ENCODE data around the gene SLC49A3. TPM values are rescaled to one million over a fixed set of nuclear protein-coding genes. Genes with fewer than 3 reads are reported as not detected.

The SLC49A3 gene
- total and polyA plus RNA-seq, 2 of the 4 experiments (the other 2 are of a cell fraction) = under 0.01 to 0.32 TPM

Other genes with a start within 250 kb of the SLC49A3 start
- 10.8 and 13.6 TPM in 2 replicates for gene ZNF721, start 190.0 kb downstream of the SLC49A3 start, total RNA-seq (2012; rRNA removed)
- 5.1 and 5.5 TPM in 2 replicates for gene ZNF721, start 190.0 kb downstream of the SLC49A3 start, polyA plus RNA-seq (2012; rRNA removed)
- gene PIGG, start 189.9 kb downstream of the SLC49A3 start, total RNA-seq (2012; rRNA removed) = 21.7 and 26.4 TPM in 2 replicates
- gene PIGG, start 189.9 kb downstream of the SLC49A3 start, polyA plus RNA-seq (2012; rRNA removed) = 31.8 and 33.0 TPM in 2 replicates
- gene TMEM271, start 112.9 kb downstream of the SLC49A3 start, total RNA-seq (2012; rRNA removed) = not detected in 2 replicates
- not detected in 2 replicates for gene TMEM271, start 112.9 kb downstream of the SLC49A3 start, polyA plus RNA-seq (2012; rRNA removed)
- under 0.01 TPM in 1 of 2 replicates, not detected in the other for gene PDE6B, start 63.6 kb downstream of the SLC49A3 start, total RNA-seq (2012; rRNA removed)
- not detected in 2 replicates for gene PDE6B, start 63.6 kb downstream of the SLC49A3 start, polyA plus RNA-seq (2012; rRNA removed)
- gene ATP5ME, start 14.9 kb downstream of the SLC49A3 start, total RNA-seq (2012; rRNA removed) = 39.3 and 62.2 TPM in 2 replicates
- 603 and 663 TPM in 2 replicates for gene ATP5ME, start 14.9 kb downstream of the SLC49A3 start, polyA plus RNA-seq (2012; rRNA removed)
- 5.0 and 9.1 TPM in 2 replicates for gene MYL5, start 14.6 kb downstream of the SLC49A3 start, total RNA-seq (2012; rRNA removed)
- 16.0 and 17.8 TPM in 2 replicates for gene MYL5, start 14.6 kb downstream of the SLC49A3 start, polyA plus RNA-seq (2012; rRNA removed)
- 40.0 and 45.0 TPM in 2 replicates for gene PCGF3, start 16.7 kb upstream of the SLC49A3 start, total RNA-seq (2012; rRNA removed)
- gene PCGF3, start 16.7 kb upstream of the SLC49A3 start, polyA plus RNA-seq (2012; rRNA removed) = 55.3 and 59.4 TPM in 2 replicates
- gene CPLX1, start 137.0 kb upstream of the SLC49A3 start, total RNA-seq (2012; rRNA removed) = not detected in 2 replicates
- 0.05 and 0.06 TPM in 2 replicates for gene CPLX1, start 137.0 kb upstream of the SLC49A3 start, polyA plus RNA-seq (2012; rRNA removed)
- 34.4 and 133 TPM in 2 replicates for gene GAK, start 243.2 kb upstream of the SLC49A3 start, total RNA-seq (2012; rRNA removed)
- gene GAK, start 243.2 kb upstream of the SLC49A3 start, polyA plus RNA-seq (2012; rRNA removed) = 44.6 and 45.1 TPM in 2 replicates
- 7.7 and 9.2 TPM in 2 replicates for gene TMEM175, start 243.3 kb upstream of the SLC49A3 start, total RNA-seq (2012; rRNA removed)
- gene TMEM175, start 243.3 kb upstream of the SLC49A3 start, polyA plus RNA-seq (2012; rRNA removed) = 41.9 and 47.4 TPM in 2 replicates